Spleen (tissue), 11 donors: ENCODE measurements around the gene GDPGP1. TPM values are rescaled to one million over a fixed set of nuclear protein-coding genes. Genes with fewer than 3 reads are reported as not detected.

Experiments
- DNase-seq: peaks from one replicate; pipeline ENCODE4 v3.0.0-alpha.2; 2020
- H3K27ac ChIP-seq, 8 donors: fragments of 200-600 bp; sonication (generic) in 7 of 8; 1 replicate in 4 of 8; 2 replicates in 4 of 8; pipeline versions ENCODE4 v1.5.0 to v1.8.0; 2016 to 2021; ENCODE audit warnings: inconsistent platforms in 4 of 8, mild to moderate bottlenecking in 4 of 8, moderate library complexity in 1 of 8
- H3K27me3 ChIP-seq, 7 donors: fragments of 200-600 bp; sonication (generic) in 6 of 7; replicated peaks in 1 of 7; 1 replicate in 4 of 7; 2 replicates in 3 of 7; pipeline versions ENCODE4 v1.5.0 to v1.8.0; 2016 to 2021; ENCODE audit warnings: inconsistent platforms in 3 of 7, mild to moderate bottlenecking in 1 of 7
- H3K36me3 ChIP-seq, 6 donors: fragments of 200-600 bp; sonication (generic) in 5 of 6; 1 replicate in 4 of 6; 2 replicates in 2 of 6; pipeline versions ENCODE4 v1.5.0 to v1.8.0; 2016 to 2021; ENCODE audit warnings: inconsistent platforms in 2 of 6
- H3K4me1 ChIP-seq, 6 donors: fragments of 200-600 bp; sonication (generic) in 5 of 6; 1 replicate in 3 of 6; 2 replicates in 3 of 6; pipeline versions ENCODE4 v1.5.0 to v1.8.0; 2016 to 2021; ENCODE audit warnings: inconsistent platforms in 3 of 6
- H3K4me3 ChIP-seq, 8 donors: fragments of 200-600 bp; sonication (generic) in 7 of 8; 1 replicate in 4 of 8; 2 replicates in 4 of 8; pipeline versions ENCODE4 v1.5.0 to v1.8.0; 2016 to 2021; ENCODE audit warnings: inconsistent platforms in 4 of 8, mild to moderate bottlenecking in 4 of 8, moderate library complexity in 2 of 8
- H3K9me3 ChIP-seq, 8 donors: fragments of 200-600 bp; sonication (generic) in 7 of 8; 1 replicate in 4 of 8; 2 replicates in 4 of 8; pipeline versions ENCODE4 v1.5.0 to v1.8.0; 2016 to 2021; ENCODE audit warnings: inconsistent platforms in 4 of 8
- POLR2A ChIP-seq, 3 donors: fragments of 450-650 bp; IDR thresholded peaks; one replicate each; pipeline ENCODE4 v1.5.1; 2017; ENCODE audit warnings: antibody characterized with exemption in 3 of 3, mild to moderate bottlenecking in 1 of 3
- POLR2AphosphoS5 ChIP-seq, 3 donors: sonication (generic); formaldehyde crosslinking; IDR thresholded peaks; one replicate each; pipeline ENCODE4 v1.5.1; 2017; ENCODE audit warnings: antibody characterized with exemption in 3 of 3
- WGBS, 5 donors: extraction: QIAGEN DNeasy Blood & Tissue Kit in 3 of 5; methylation state at CpG; one replicate each; pipeline versions ENCODE4 v1.1.5 to v1.1.7; 2013 to 2018; 5-methylcytosine and 5-hydroxymethylcytosine counted together
- intact Hi-C: fragments of 100-400 bp; cut with DNase I; formaldehyde crosslinking; loops from one replicate; pipeline ENCODE4 v1.15.0; 2023; ENCODE audit warnings: low total_unique reads
- polyA plus RNA-seq, 3 donors: library from polyadenylated mRNA; stranded (reverse); fragments of 200-250 nt; gene quantifications; one replicate each; pipeline ENCODE4 v1.2.1, GENCODE V29; 2013
- total RNA-seq, 7 donors: library from RNA; depleted of rRNA in 3 of 7; stranded (reverse); fragments of >200 nt in 3 of 7; fragmentation: NEBNext Ultra II Directional in 4 of 7; extraction: Animal tissue kit (Norgen Biotek cat#: 25700) in 4 of 7; gene quantifications; one replicate each; pipeline versions ENCODE4 v1.1.0 to v1.2.1, GENCODE V29; 2016 to 2021
- TF ChIP-seq, protein P1 (sequence below), 11 experiments: fragments of 200-600 bp in 7 of 11; fragments of 450-650 bp in 4 of 11; sonication (generic) in 4 of 11; IDR thresholded peaks in 8 of 11; conservative IDR thresholded peaks in 3 of 11; 1 replicate in 7 of 11; 2 replicates in 4 of 11; pipeline versions ENCODE4 v1.4.0 to v1.8.0; 2016 to 2021; ENCODE audit warnings: antibody characterized with exemption in 11 of 11, inconsistent platforms in 4 of 11, mild to moderate bottlenecking in 1 of 11
- donor health status: healthy with polysubstance abuse.
- donor health status: DM: no; HTN: no; CAD: no; lungs with moderate emphysema.
- donor health status: DM: no; HTN: no; CAD: no.
- donor health status: Bipolar disorder and iron deficiency.
- donor health status: healthy.
- donor health status: DM: no; HTN: no; CAD: no.
- donor health status: DM: yes; HTN: yes; CAD: no.

GDPGP1 gene
- total and polyA plus RNA-seq, 10 donors = 1.9 to 13.4 (median 9.6) TPM

DNA sequence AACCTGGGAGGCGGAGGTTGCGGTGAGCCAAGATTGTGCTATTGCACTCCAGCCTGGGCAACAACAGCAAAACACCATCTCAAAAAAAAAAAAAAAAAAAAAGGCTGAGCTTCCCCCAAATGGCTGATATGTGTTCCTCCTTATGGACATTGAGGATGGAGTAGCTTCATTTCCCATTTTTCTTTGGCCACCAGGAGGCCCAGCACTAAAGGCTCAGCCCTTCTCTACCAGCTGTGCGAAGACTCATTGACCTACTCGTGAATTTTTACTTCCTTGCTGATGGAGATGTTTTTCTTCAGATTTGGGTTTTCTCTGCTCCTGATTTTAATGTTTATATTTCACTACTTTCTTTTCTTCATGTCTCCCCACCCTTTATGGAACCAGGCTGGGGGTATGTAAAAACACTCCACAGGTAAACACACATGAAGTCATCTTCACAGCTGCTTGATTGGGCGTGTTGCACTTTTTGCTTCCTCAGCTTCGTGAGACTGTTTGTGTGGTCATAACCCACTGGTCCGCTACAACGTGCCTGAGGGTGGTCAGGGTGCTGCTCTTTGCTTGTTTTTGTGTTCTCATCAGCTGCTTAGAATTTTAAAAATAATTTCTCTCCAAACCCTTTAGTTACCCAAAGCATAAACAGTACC, 19.3 kb upstream of the GDPGP1 start:
- no peaks in the 10 kb centered on the region for H3K27me3 ChIP-seq
- TF ChIP-seq, protein P1, sequence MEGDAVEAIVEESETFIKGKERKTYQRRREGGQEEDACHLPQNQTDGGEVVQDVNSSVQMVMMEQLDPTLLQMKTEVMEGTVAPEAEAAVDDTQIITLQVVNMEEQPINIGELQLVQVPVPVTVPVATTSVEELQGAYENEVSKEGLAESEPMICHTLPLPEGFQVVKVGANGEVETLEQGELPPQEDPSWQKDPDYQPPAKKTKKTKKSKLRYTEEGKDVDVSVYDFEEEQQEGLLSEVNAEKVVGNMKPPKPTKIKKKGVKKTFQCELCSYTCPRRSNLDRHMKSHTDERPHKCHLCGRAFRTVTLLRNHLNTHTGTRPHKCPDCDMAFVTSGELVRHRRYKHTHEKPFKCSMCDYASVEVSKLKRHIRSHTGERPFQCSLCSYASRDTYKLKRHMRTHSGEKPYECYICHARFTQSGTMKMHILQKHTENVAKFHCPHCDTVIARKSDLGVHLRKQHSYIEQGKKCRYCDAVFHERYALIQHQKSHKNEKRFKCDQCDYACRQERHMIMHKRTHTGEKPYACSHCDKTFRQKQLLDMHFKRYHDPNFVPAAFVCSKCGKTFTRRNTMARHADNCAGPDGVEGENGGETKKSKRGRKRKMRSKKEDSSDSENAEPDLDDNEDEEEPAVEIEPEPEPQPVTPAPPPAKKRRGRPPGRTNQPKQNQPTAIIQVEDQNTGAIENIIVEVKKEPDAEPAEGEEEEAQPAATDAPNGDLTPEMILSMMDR (IDR thresholded peaks at IDR 0.05 in 8 of 11, conservative IDR thresholded peaks at IDR 0.05 in 3 of 11) = peak in 4 of 11 experiments; percentile 10 to 27 (median 15)
- peak in 1 of 3 donors; percentile 57 for TF ChIP-seq POLR2AphosphoS5 (IDR thresholded peaks at IDR 0.05)
- no peak for TF ChIP-seq POLR2A (IDR thresholded peaks at IDR 0.05)
- intact Hi-C loops = no loop called here
- H3K36me3 ChIP-seq = peaks cover 0 to 69% (median 11%) of the 10 kb centered on the region in 6 donors
- H3K4me3 ChIP-seq = no peak overlapping the region
- H3K9me3 ChIP-seq = no peaks in the 10 kb centered on the region
- 60 to 70% (median 64%) methylated on average over 8 of the region's 8 CpGs for WGBS, 5 donors
- peak overlapping the region in 7 of 8 donors; percentile 43 to 86 (median 69) for H3K27ac ChIP-seq
- H3K4me1 ChIP-seq = peaks cover 40 to 100% (median 78%) of the 10 kb centered on the region in 6 donors
- no peak for DNase-seq

DNA sequence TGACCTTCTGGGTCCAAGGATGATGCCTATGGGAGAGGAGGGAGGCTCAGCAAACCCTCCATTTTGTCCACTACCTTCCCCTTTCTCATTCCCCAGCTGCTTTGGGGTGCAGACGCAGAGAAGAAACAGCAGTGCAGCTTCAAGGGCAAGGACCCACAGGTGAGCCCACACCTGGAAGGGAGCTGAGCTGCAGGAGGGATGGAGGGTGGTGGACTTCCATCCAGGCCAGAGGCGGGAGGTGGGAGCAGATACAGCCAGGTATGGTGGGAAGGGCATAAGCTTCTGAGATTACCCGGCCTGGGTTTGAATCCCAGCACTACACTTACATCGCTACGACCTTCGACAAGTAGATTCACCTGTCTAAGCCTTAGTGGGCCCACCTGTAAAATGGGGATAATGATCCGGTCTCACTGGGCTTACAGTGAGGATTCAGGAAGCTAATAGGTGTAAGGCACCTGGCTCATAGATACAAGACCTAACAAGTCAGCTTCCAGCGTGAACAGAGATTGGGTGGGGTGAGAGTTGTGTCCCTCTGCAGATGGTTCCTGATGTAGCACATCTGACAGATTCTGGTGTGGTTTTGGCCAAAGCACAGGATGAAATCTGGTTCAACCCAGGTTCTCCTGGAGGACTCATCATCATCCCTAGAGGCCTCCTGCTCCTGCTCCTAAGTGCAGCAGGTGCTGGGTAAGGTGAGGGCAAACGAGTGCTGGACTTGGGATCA, 16.2 kb upstream of the GDPGP1 start:
- Histone ChIP-seq H3K27ac (peak overlapping the region in 4 of 8 donors; percentile 15 to 74 (median 40)), H3K9me3 (no peaks in the 10 kb centered on the region), H3K27me3 (no peaks in the 10 kb centered on the region), H3K4me1 (peaks cover 15 to 89% (median 61%) of the 10 kb centered on the region in 6 donors), H3K36me3 (peaks cover 0 to 80% (median 18%) of the 10 kb centered on the region in 6 donors), H3K4me3 (no peak overlapping the region)
- TF ChIP-seq, protein P1 (IDR thresholded peaks at IDR 0.05 in 8 of 11, conservative IDR thresholded peaks at IDR 0.05 in 3 of 11) = no peak
- TF ChIP-seq POLR2AphosphoS5 (IDR thresholded peaks at IDR 0.05) (peak in 1 of 3 donors; percentile 12), POLR2A (IDR thresholded peaks at IDR 0.05) (no peak)
- intact Hi-C loops = no loop called here
- DNase-seq = no peak
- 73 to 97% (median 86%) methylated on average over 9 of the region's 9 CpGs for WGBS, 5 donors

DNA sequence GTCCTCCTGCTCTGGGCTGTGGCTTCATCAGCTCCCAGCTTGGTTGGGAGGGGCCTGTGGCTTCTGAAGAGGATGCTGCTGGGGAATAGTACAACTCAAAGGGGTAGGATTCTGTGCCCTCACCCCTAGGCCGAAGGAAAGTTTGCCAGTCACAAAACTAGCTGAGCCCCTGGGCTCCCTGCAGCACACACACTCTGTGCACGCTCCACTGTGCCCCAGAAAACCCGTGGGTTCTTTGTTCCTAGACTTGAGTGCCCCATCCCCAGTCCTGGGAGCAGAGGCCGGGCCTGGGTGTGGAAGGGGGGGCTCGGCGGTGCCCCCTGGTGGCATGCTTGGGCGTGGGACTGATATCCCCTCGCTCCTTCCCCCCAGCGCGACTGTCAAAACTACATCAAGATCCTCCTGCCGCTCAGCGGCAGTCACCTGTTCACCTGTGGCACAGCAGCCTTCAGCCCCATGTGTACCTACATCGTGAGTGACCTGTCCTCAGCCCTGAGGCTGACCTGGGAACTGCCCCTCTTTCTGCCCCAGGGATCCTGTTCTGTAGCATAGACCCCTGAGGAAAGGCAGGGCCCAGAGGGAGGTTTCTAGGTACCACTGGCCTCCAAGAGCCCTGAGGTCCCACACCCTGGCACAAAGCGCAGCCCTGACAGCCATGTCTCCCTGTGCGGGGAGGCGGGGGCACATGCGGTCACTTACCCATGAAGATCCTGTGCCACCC, 14.4 kb upstream of the GDPGP1 start:
- intact Hi-C loops = no loop called here
- peak; percentile 88 for DNase-seq
- WGBS, 5 donors = 60 to 65% (median 63%) methylated on average over 13 to 17 of the region's 17 CpGs

More for the DNA sequence above, 14.4 kb upstream of the GDPGP1 start:
- TF ChIP-seq POLR2AphosphoS5 (IDR thresholded peaks at IDR 0.05) (peak in 2 of 3 donors; percentile 26 to 64), POLR2A (IDR thresholded peaks at IDR 0.05) (no peak)
- TF ChIP-seq, protein P1 (IDR thresholded peaks at IDR 0.05 in 8 of 11, conservative IDR thresholded peaks at IDR 0.05 in 3 of 11) = peak; percentile 36 to 85 (median 67)
- Histone ChIP-seq H3K4me1 (peaks cover 4 to 85% (median 52%) of the 10 kb centered on the region in 6 donors), H3K4me3 (no peak overlapping the region), H3K36me3 (peaks cover 0 to 97% (median 35%) of the 10 kb centered on the region in 6 donors), H3K9me3 (no peaks in the 10 kb centered on the region), H3K27me3 (no peaks in the 10 kb centered on the region), H3K27ac (peak overlapping the region in 3 of 8 donors; percentile 27 to 74 (median 37))
